ENCODE measurements around the gene CD19. TPM values are rescaled to one million over a fixed set of nuclear protein-coding genes. Genes with fewer than 3 reads are reported as not detected.

CD19 gene
- total RNA-seq, 3 donors from 2014 or later = not detected

- TF ChIP-seq CTCF (IDR thresholded peaks at IDR 0.05) = no peak
- TF ChIP-seq POLR2A (IDR thresholded peaks at IDR 0.05) = no peak
- no peak for TF ChIP-seq POLR2AphosphoS5 (IDR thresholded peaks at IDR 0.05)
- no peak for DNase-seq (ENCODE audit: low spot score in 2 of 2)
- Histone ChIP-seq H3K4me1 (no peaks in the 10 kb centered on the region), H3K27ac (no peak overlapping the region), H3K4me3 (no peak overlapping the region), H3K27me3 (no peaks in the 10 kb centered on the region), H3K9me3 (no peaks in the 10 kb centered on the region), H3K36me3 (no peaks in the 10 kb centered on the region)
- intact Hi-C loops (cut with DNase I; ENCODE audit: low total_unique reads) = no loop called here
Measured at GRCh38 chr16:28918698-28919097, 13.1 kb upstream of the CD19 start.

DNA sequence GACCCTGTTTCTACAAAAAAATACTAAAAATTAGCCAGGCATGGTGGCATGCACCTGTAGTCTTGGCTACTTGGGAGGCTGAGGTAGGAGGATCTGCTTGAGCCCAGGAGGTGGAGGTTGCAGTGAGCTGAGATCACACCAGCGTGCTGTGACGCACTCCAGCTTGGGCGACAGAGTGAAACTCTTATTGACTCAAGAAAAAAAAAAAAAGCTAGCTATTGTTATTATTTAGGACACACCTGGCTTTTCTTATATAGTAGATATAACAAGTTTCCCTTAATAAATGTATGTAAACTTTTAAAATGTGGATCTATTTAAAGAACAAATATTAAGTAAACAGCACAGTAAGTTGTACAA is 8.6 kb upstream of the CD19 start:
- Histone ChIP-seq H3K4me3 (no peak overlapping the region), H3K27me3 (no peaks in the 10 kb centered on the region), H3K27ac (peak overlapping the region in 1 of 2 donors; percentile 95), H3K4me1 (peaks cover 0 to 7% of the 10 kb centered on the region in 2 donors), H3K36me3 (no peaks in the 10 kb centered on the region), H3K9me3 (no peaks in the 10 kb centered on the region)
- no peak for TF ChIP-seq CTCF (IDR thresholded peaks at IDR 0.05)
- TF ChIP-seq POLR2A (IDR thresholded peaks at IDR 0.05) = no peak
- no peak for TF ChIP-seq POLR2AphosphoS5 (IDR thresholded peaks at IDR 0.05)
- no peak for DNase-seq (ENCODE audit: low spot score in 2 of 2)
- intact Hi-C loops (cut with DNase I; ENCODE audit: low total_unique reads) = no loop called here

DNA sequence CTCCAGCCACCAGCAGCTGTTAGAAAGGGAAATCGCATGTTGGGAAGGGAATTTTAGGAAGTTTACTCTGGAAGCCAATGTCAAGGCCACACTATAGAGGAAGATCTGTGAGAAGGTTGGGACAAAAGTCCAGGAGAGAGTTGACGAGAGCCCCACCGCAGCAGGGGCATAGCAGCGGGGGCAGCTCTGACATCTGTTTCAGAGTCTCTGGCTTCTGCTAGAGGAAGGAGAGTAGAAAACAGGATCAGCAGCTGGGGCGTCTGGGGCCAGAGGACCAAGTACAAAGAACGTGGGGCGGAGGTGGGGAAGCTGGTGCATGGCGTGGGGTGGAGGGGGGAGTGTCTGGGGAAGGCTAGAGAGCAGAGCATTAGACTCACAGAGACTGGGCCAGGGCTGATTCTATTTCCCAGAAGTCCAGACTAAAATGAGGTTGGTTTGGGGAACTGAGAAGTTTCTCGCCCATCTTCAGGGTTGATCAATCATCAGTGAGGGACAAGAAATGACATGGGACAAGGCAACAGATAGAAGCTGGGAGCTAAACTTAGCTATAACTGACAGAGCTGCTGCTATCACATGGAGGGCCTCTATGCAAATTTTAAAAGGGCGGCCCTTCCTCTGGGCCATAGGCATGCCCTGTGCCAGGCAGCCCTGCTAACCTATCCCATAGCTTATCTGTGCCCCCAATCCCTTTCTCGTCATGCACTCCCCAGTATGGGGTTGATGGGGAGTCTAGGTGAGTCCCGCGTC is 7.9 kb upstream of the CD19 start:
- Histone ChIP-seq H3K4me1 (peaks cover 0 to 7% of the 10 kb centered on the region in 2 donors), H3K27me3 (no peaks in the 10 kb centered on the region), H3K4me3 (peak overlapping the region in 2 of 3 donors; percentile 86 to 98), H3K27ac (peak overlapping the region; percentile 95 to 99), H3K36me3 (no peaks in the 10 kb centered on the region), H3K9me3 (no peaks in the 10 kb centered on the region)
- no peak for TF ChIP-seq POLR2AphosphoS5 (IDR thresholded peaks at IDR 0.05)
- no peak for TF ChIP-seq POLR2A (IDR thresholded peaks at IDR 0.05)
- no peak for TF ChIP-seq CTCF (IDR thresholded peaks at IDR 0.05)
- intact Hi-C loops (cut with DNase I; ENCODE audit: low total_unique reads) = no loop called here
- no peak for DNase-seq (ENCODE audit: low spot score in 2 of 2)

DNA sequence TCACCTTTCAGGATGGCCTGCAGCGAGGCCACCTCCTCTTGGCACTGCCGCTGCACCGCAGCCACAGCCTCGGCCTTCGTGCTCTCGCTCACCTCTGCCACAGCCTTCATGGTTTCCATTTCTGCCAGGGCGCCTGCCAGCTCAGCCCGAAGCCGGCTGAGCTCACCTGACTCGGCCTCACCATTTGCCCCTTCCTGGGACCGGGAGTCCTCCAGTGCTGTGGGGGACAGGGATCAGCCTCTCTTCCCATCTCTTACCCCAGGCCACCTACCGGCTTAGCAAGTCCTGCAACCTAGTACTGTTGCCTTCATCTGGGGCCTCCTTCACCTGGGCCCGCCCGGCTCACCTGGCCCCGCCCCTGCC is 7.4 kb upstream of the CD19 start:
- no peaks in the 10 kb centered on the region for H3K36me3 ChIP-seq
- no peak for TF ChIP-seq POLR2A (IDR thresholded peaks at IDR 0.05)
- TF ChIP-seq CTCF (IDR thresholded peaks at IDR 0.05) = peak in 2 of 3 donors; percentile 34 to 61
- no peak for TF ChIP-seq POLR2AphosphoS5 (IDR thresholded peaks at IDR 0.05)
- intact Hi-C loops (cut with DNase I; ENCODE audit: low total_unique reads) = no loop called here
- H3K4me3 ChIP-seq = peak overlapping the region; percentile 86 to 98 (median 89)
- H3K27me3 ChIP-seq = no peaks in the 10 kb centered on the region
- peaks cover 0 to 7% of the 10 kb centered on the region in 2 donors for H3K4me1 ChIP-seq
- peak overlapping the region; percentile 95 to 99 for H3K27ac ChIP-seq
- H3K9me3 ChIP-seq = no peaks in the 10 kb centered on the region
- no peak for DNase-seq (ENCODE audit: low spot score in 2 of 2)

- H3K4me1 ChIP-seq = peaks cover 0 to 7% of the 10 kb centered on the region in 2 donors
- H3K9me3 ChIP-seq = no peaks in the 10 kb centered on the region
- peak within 1 kb of the TSS; percentile 95 to 99 for H3K27ac ChIP-seq
- peak; percentile 98 to 99 for DNase-seq (ENCODE audit: low spot score in 2 of 2)
- no peaks in the 10 kb centered on the region for H3K36me3 ChIP-seq
- peak within 1 kb of the TSS; percentile 86 to 98 (median 89) for H3K4me3 ChIP-seq
- intact Hi-C loops (cut with DNase I; ENCODE audit: low total_unique reads) = no loop called here
- TF ChIP-seq POLR2A (IDR thresholded peaks at IDR 0.05) = peak; percentile 37
- TF ChIP-seq POLR2AphosphoS5 (IDR thresholded peaks at IDR 0.05) = peak in 2 of 3 donors; percentile 60 to 74
- peak in 1 of 3 donors; percentile 2 for TF ChIP-seq CTCF (IDR thresholded peaks at IDR 0.05)
- H3K27me3 ChIP-seq = no peaks in the 10 kb centered on the region
Measured at GRCh38 chr16:28924762-28925385, 6.9 kb upstream of the CD19 start, which contains the start of gene RABEP2. TSS of gene RABEP2 (minus strand) at chr16:28925238. CDS start at chr16:28925163, 75 bp downstream.
